OCI-LY1 (cell line): Measurements from ENCODE around the gene ST6GALNAC3.

Experiments
- CTCF ChIP-seq: fragments of 200-600 bp; sonication (generic), shearing (Covaris generic); IDR thresholded peaks from 2 replicates; pipeline ENCODE4 v1.5.1; 2017; ENCODE audit warnings: mild to moderate bottlenecking, antibody characterized with exemption, low read length, moderate library complexity, mixed read lengths
- EZH2 ChIP-seq: fragments of 200-600 bp; sonication (generic), shearing (Covaris generic); IDR thresholded peaks from 2 replicates; pipeline ENCODE4 v1.8.0; 2017; ENCODE audit warnings: borderline replicate concordance, mixed run types, mild to moderate bottlenecking, antibody characterized with exemption, low read length, moderate library complexity, mixed read lengths

GRCh38 chr1:76300556-76300955 lies 226.0 kb downstream of the ST6GALNAC3 start:
- no peak for TF ChIP-seq EZH2
- no peak for TF ChIP-seq CTCF
